Liver (tissue), 9 donors: ENCODE results near the gene NECAB2. TPM values are rescaled to one million over a fixed set of nuclear protein-coding genes. Genes with fewer than 3 reads are reported as not detected.

Experiments
- DNase-seq: peaks from one replicate; pipeline ENCODE4 v3.0.0-alpha.2; 2017; ENCODE audit warnings: low spot score
- H3K27ac ChIP-seq, 2 donors: one replicate each; pipeline ENCODE4 v1.7.0; 2013; ENCODE audit warnings: inconsistent platforms in 2 of 2, low read length in 2 of 2, control low read depth in 1 of 2, low read depth in 1 of 2, mild to moderate bottlenecking in 1 of 2
- H3K27me3 ChIP-seq, 4 donors: one replicate each; pipeline versions ENCODE4 v1.6.1 to v1.7.0; 2013; ENCODE audit warnings: low read length in 3 of 4, inconsistent platforms in 1 of 4, mild to moderate bottlenecking in 1 of 4, moderate library complexity in 1 of 4; ENCODE audit not compliant: control insufficient read depth in 4 of 4, insufficient read depth in 4 of 4
- H3K36me3 ChIP-seq, 4 donors: one replicate each; pipeline versions ENCODE4 v1.6.1 to v1.7.0; 2013; ENCODE audit warnings: low read length in 3 of 4, mild to moderate bottlenecking in 3 of 4, low read depth in 1 of 4, moderate library complexity in 1 of 4; ENCODE audit not compliant: control insufficient read depth in 4 of 4, insufficient read depth in 3 of 4
- H3K4me1 ChIP-seq, 4 donors: one replicate each; pipeline versions ENCODE4 v1.6.1 to v1.7.0; 2013; ENCODE audit warnings: low read length in 3 of 4, mild to moderate bottlenecking in 3 of 4, moderate library complexity in 1 of 4; ENCODE audit not compliant: control insufficient read depth in 4 of 4, insufficient read depth in 4 of 4
- H3K4me3 ChIP-seq, 3 donors: one replicate each; pipeline versions ENCODE4 v1.6.1 to v1.7.0; 2013; ENCODE audit warnings: low read length in 3 of 3, control low read depth in 1 of 3, low read depth in 1 of 3, mild to moderate bottlenecking in 1 of 3
- H3K9ac ChIP-seq, 2 donors: one replicate each; pipeline ENCODE4 v1.7.0; 2013; ENCODE audit warnings: low read length in 2 of 2, mild to moderate bottlenecking in 2 of 2, moderate library complexity in 2 of 2, control low read depth in 1 of 2, low read depth in 1 of 2
- H3K9me3 ChIP-seq, 4 donors: one replicate each; pipeline versions ENCODE4 v1.6.1 to v1.7.0; 2013; ENCODE audit warnings: low read length in 3 of 4; ENCODE audit not compliant: control insufficient read depth in 4 of 4
- EGR1 ChIP-seq, 2 donors: IDR thresholded peaks; 2 replicates each; pipeline ENCODE4 v1.6.1; 2016 to 2018; ENCODE audit warnings: antibody characterized with exemption in 2 of 2, low read depth in 2 of 2
- FOXA1 ChIP-seq: IDR thresholded peaks from 2 replicates; pipeline ENCODE4 v1.6.1; 2016; ENCODE audit warnings: antibody characterized with exemption
- FOXA2 ChIP-seq: IDR thresholded peaks from 2 replicates; pipeline ENCODE4 v1.6.1; 2016; ENCODE audit warnings: antibody characterized with exemption
- GABPA ChIP-seq, 2 donors: IDR thresholded peaks in 1 of 2; conservative IDR thresholded peaks in 1 of 2; 2 replicates each; pipeline ENCODE4 v1.6.1; 2016; ENCODE audit warnings: antibody characterized with exemption in 2 of 2, mild to moderate bottlenecking in 1 of 2, moderate library complexity in 1 of 2
- HNF4A ChIP-seq, 2 donors: conservative IDR thresholded peaks; 2 replicates each; pipeline ENCODE4 v1.6.1; 2016; ENCODE audit warnings: antibody characterized with exemption in 2 of 2, mild to moderate bottlenecking in 2 of 2
- HNF4G ChIP-seq: IDR thresholded peaks from 2 replicates; pipeline ENCODE4 v1.6.1; 2016; ENCODE audit warnings: antibody characterized with exemption
- JUND ChIP-seq, 2 donors: IDR thresholded peaks; 2 replicates each; pipeline ENCODE4 v1.6.1; 2016; ENCODE audit warnings: antibody characterized with exemption in 2 of 2
- MAX ChIP-seq: IDR thresholded peaks from 2 replicates; pipeline ENCODE4 v1.6.1; 2016; ENCODE audit warnings: antibody characterized with exemption
- NR2F2 ChIP-seq: IDR thresholded peaks from 2 replicates; pipeline ENCODE4 v1.6.1; 2016; ENCODE audit warnings: antibody characterized with exemption
- RAD21 ChIP-seq, 2 donors: IDR thresholded peaks; 2 replicates each; pipeline ENCODE4 v1.6.1; 2016; ENCODE audit warnings: antibody characterized with exemption in 2 of 2, mild to moderate bottlenecking in 2 of 2
- RXRA ChIP-seq, 2 donors: IDR thresholded peaks; 2 replicates each; pipeline ENCODE4 v1.6.1; 2017 to 2018; ENCODE audit warnings: antibody characterized with exemption in 2 of 2, mild to moderate bottlenecking in 1 of 2
- SP1 ChIP-seq: IDR thresholded peaks from 2 replicates; pipeline ENCODE4 v1.6.1; 2018; ENCODE audit warnings: antibody characterized with exemption, mild to moderate bottlenecking
- TAF1 ChIP-seq: conservative IDR thresholded peaks from 2 replicates; pipeline ENCODE4 v1.6.1; 2016; ENCODE audit warnings: antibody characterized with exemption, mild to moderate bottlenecking
- YY1 ChIP-seq: IDR thresholded peaks from 2 replicates; pipeline ENCODE4 v1.6.1; 2016; ENCODE audit warnings: antibody characterized with exemption, mild to moderate bottlenecking
- WGBS: extraction: QIAGEN DNeasy Blood & Tissue Kit; methylation state at CpG from one replicate; pipeline ENCODE4 v1.1.7; 2013; 5-methylcytosine and 5-hydroxymethylcytosine counted together
- polyA plus RNA-seq, 2 donors: library from polyadenylated mRNA; stranded (reverse) in 1 of 2; unstranded in 1 of 2; fragments of 200-250 nt in 1 of 2; fragments of >200 nt in 1 of 2; fragmentation: Nextera tagmentation in 1 of 2; extraction: Ambion mirVana in 1 of 2; gene quantifications; one replicate each; pipeline versions ENCODE4 v1.2.1 to v1.2.3, GENCODE V29; 2013 to 2015
- total RNA-seq, 2 donors: library from RNA; depleted of rRNA; stranded (reverse); fragments of >200 nt; gene quantifications; one replicate each; pipeline ENCODE4 v1.2.3, GENCODE V29; 2014
- TF ChIP-seq, protein P1 (sequence below): fragments of 150-350 bp; IDR thresholded peaks from 2 replicates; pipeline ENCODE4 v1.5.1; 2017; ENCODE audit warnings: improper control_type of control experiment, low read depth, low read length; ENCODE audit not compliant: missing input control
- TF ChIP-seq, protein P2 (sequence below): IDR thresholded peaks from 2 replicates; pipeline ENCODE4 v1.6.1; 2016; ENCODE audit warnings: antibody characterized with exemption
- TF ChIP-seq, protein P3 (sequence below): IDR thresholded peaks from 2 replicates; pipeline ENCODE4 v1.6.1; 2016; ENCODE audit warnings: antibody characterized with exemption
- donor health status: healthy.
- donor health status: healthy.
- donor health status: healthy.
- donor health status: healthy.
- donor health status: healthy.

Gene NECAB2
- total and polyA plus RNA-seq, 4 donors, result 2.7 to 3.8 (median 2.9) TPM; not detected in 1

DNA sequence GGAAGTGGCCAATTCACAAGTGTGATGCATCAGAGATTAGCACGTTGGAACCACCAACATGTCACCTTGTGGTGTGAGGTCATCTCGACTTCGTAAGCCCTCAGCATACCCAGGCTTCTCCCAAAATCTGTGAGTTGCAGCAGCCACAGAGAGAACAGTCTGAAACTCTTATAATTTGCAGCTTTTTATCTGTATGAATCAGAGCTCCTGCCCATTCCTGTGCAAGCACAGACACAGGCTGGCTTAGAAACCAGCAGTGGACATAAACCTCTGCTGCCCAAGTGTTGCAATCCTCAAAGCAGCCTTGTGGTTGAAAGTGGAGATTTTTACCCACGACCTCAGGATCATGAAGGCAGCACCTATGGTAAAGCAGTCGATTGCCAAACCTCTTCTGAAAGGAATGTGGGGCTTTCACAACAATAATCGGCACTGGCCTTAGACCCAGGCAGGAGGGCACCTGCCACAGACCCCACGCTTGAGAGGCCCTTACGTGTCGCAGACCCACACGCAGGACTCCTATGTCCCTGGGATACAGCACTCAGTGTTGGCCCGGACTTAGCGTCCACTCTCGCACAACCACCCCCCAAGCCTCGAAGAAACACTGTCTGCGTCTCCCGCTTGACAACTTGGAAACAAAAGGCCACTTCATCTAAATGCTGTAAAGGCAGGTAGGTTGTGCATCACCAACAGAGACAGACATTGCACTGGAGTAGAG is 39.5 kb upstream of the NECAB2 start:
- WGBS, result 77% methylated on average over 16 of the region's 16 CpGs

DNA sequence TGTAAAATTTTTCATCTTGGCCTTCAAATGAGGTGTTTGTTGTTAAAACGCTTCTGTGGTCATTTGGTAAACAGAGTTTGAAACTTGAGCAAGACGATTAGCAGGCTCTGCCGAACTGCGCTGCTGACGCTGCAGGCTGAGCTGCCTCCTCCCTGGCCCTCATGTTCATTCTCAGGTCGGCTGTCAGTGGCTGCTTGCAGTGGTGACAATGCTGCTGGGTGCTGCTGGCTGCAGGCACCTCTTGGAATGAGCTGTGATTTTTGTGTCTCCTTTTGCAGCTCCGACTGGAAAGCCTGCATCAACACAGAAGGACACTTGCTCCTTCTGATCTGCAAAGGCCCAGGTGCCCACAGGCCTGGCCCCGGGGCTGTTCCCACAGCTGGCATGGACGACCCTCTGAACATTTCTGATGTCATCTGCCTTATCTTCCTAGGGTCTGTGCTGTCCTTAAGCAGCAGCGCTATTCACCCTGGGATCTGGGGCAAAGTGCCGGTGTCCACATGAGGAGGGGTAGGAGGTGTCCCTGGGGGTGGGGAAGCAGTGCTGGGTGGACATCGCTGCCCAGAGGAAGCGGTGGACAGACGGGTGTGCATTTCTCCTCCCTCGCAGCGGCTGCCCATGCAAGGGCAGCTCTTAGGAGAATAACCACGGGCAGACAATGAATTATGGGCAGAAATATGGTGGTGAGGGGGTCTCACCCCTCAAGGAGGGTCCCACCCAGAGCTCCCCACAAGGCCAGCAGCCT is 38.1 kb upstream of the NECAB2 start:
- DNase-seq, result no peak
- Histone ChIP-seq H3K27ac (no peak overlapping the region), H3K36me3 (no peaks in the 10 kb centered on the region), H3K9me3 (no peaks in the 10 kb centered on the region), H3K4me1 (peaks cover 2 to 31% (median 21%) of the 10 kb centered on the region in 4 donors), H3K9ac (no peak overlapping the region), H3K4me3 (no peak overlapping the region), H3K27me3 (no peaks in the 10 kb centered on the region)
- TF ChIP-seq FOXA1, result no peak
- WGBS, result 73% methylated on average over 17 of the region's 17 CpGs

More for the DNA sequence above, 39.5 kb upstream of the NECAB2 start:
- DNase-seq, result no peak
- peaks cover 2 to 31% (median 21%) of the 10 kb centered on the region in 4 donors for H3K4me1 ChIP-seq
- H3K9ac ChIP-seq, result no peak overlapping the region
- H3K36me3 ChIP-seq, result peaks cover 0 to 8% (median 0%) of the 10 kb centered on the region in 4 donors
- H3K9me3 ChIP-seq, result no peaks in the 10 kb centered on the region
- TF ChIP-seq, protein P1, sequence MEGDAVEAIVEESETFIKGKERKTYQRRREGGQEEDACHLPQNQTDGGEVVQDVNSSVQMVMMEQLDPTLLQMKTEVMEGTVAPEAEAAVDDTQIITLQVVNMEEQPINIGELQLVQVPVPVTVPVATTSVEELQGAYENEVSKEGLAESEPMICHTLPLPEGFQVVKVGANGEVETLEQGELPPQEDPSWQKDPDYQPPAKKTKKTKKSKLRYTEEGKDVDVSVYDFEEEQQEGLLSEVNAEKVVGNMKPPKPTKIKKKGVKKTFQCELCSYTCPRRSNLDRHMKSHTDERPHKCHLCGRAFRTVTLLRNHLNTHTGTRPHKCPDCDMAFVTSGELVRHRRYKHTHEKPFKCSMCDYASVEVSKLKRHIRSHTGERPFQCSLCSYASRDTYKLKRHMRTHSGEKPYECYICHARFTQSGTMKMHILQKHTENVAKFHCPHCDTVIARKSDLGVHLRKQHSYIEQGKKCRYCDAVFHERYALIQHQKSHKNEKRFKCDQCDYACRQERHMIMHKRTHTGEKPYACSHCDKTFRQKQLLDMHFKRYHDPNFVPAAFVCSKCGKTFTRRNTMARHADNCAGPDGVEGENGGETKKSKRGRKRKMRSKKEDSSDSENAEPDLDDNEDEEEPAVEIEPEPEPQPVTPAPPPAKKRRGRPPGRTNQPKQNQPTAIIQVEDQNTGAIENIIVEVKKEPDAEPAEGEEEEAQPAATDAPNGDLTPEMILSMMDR, result no peak
- TF ChIP-seq GABPA (IDR thresholded peaks at IDR 0.05 in 1 of 2, conservative IDR thresholded peaks at IDR 0.05 in 1 of 2) (no peak), RXRA (IDR thresholded peaks at IDR 0.05) (peak in 1 of 2 donors; percentile 7), TAF1 (no peak), MAX (no peak), NR2F2 (no peak), HNF4A (conservative IDR thresholded peaks at IDR 0.05) (peak in 1 of 2 donors; percentile 8), RAD21 (IDR thresholded peaks at IDR 0.05) (peak in 1 of 2 donors; percentile 22)
- TF ChIP-seq, protein P2, sequence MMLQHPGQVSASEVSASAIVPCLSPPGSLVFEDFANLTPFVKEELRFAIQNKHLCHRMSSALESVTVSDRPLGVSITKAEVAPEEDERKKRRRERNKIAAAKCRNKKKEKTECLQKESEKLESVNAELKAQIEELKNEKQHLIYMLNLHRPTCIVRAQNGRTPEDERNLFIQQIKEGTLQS, result no peak
- H3K4me3 ChIP-seq, result no peak overlapping the region
- H3K27ac ChIP-seq, result peak overlapping the region in 1 of 2 donors; percentile 6
- H3K27me3 ChIP-seq, result no peaks in the 10 kb centered on the region

- no peaks in the 10 kb centered on the region for H3K36me3 ChIP-seq
- no peak overlapping the region for H3K27ac ChIP-seq
- H3K9ac ChIP-seq, result no peak overlapping the region
- no peaks in the 10 kb centered on the region for H3K9me3 ChIP-seq
- no peaks in the 10 kb centered on the region for H3K27me3 ChIP-seq
- no peak overlapping the region for H3K4me3 ChIP-seq
- WGBS, result 89% methylated on average over 22 of the region's 22 CpGs
- peaks cover 2 to 26% (median 21%) of the 10 kb centered on the region in 4 donors for H3K4me1 ChIP-seq
- no peak for DNase-seq
- TF ChIP-seq RAD21 (IDR thresholded peaks at IDR 0.05) (no peak), TAF1 (no peak), FOXA1 (no peak), EGR1 (IDR thresholded peaks at IDR 0.05; ENCODE audit: low read depth in 2 of 2) (no peak), JUND (IDR thresholded peaks at IDR 0.05) (no peak), FOXA2 (no peak), HNF4G (no peak), SP1 (no peak), YY1 (no peak)
- TF ChIP-seq, protein P1, result no peak
- TF ChIP-seq, protein P2, result no peak
- TF ChIP-seq, protein P3, sequence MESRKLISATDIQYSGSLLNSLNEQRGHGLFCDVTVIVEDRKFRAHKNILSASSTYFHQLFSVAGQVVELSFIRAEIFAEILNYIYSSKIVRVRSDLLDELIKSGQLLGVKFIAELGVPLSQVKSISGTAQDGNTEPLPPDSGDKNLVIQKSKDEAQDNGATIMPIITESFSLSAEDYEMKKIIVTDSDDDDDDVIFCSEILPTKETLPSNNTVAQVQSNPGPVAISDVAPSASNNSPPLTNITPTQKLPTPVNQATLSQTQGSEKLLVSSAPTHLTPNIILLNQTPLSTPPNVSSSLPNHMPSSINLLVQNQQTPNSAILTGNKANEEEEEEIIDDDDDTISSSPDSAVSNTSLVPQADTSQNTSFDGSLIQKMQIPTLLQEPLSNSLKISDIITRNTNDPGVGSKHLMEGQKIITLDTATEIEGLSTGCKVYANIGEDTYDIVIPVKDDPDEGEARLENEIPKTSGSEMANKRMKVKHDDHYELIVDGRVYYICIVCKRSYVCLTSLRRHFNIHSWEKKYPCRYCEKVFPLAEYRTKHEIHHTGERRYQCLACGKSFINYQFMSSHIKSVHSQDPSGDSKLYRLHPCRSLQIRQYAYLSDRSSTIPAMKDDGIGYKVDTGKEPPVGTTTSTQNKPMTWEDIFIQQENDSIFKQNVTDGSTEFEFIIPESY, result no peak
Observed at GRCh38 chr16:83930730-83931500, 37.1 kb upstream of the NECAB2 start.
